Measurements from ENCODE around the gene ZC3H18.

The ZC3H18 gene

GRCh38 chr16:88566158-88566557 lies 4.0 kb upstream of the ZC3H18 start:
- H3K9me3 Mint-ChIP-seq, result no peaks in the 10 kb centered on the region
- no peaks in the 10 kb centered on the region for H3K27me3 Mint-ChIP-seq
- no peak overlapping the region for H3K4me3 Mint-ChIP-seq
- H3K36me3 Mint-ChIP-seq (ENCODE audit: insufficient read depth), result peaks cover 18% of the 10 kb centered on the region
- ATAC-seq (replicated peaks), result no peak
- H3K27ac Mint-ChIP-seq, result no peak overlapping the region
- DNase-seq, result no peak
- peaks cover 9% of the 10 kb centered on the region in 2 donors for H3K4me1 Mint-ChIP-seq (ENCODE audit: low read depth in 2 of 2)

DNA sequence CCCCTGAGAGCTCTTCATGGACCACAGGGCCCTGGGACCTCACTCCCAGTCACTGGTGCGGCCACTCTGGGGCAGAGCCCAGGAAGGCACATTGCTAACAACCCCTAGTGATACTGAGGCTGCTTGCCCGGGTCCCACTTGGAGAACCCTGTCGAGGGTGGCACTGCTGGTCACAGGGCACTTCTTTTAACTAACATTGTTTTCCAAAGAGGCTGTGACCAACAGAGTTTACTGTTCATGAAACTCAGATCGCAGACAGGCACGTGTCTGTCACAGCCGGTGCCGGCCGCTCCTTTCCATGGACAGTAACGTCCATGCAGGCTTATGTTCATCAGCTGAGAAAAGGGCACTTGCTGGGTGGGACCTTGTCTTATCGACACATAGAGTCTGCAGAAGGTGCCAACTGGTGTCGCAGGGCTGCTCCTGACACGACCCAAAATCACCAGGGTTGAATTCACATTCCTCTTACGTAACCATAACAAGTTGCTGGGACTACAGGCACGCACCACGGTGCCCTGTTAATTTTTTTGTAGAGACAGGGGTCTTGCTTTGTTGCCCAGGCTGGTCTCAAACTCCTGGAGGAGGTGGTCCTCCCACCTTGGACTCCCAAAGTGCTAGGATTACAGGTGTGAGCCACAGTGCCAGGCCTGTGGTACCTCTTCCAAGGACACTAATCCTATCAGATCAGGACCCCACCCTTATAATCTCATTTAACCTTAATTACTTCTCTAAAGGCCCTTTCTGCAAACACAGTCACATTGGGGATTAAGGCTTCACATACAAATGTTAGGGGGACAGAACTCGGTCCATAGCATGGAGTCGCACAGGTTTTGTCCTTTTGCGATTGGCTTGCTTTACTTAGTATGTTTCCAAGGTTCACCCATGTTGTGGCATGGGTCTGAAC lies 1.2 kb upstream of the ZC3H18 start:
- Mint-ChIP-seq H3K27me3 (no peaks in the 10 kb centered on the region), H3K4me1 (ENCODE audit: low read depth in 2 of 2) (peaks cover 13 to 24% of the 10 kb centered on the region in 2 donors), H3K27ac (peak overlapping the region; percentile 82 to 89), H3K36me3 (ENCODE audit: insufficient read depth) (peaks cover 25% of the 10 kb centered on the region), H3K4me3 (peak overlapping the region; percentile 83 to 88), H3K9me3 (no peaks in the 10 kb centered on the region)
- ATAC-seq (replicated peaks) (no peak), DNase-seq (no peak)

DNA sequence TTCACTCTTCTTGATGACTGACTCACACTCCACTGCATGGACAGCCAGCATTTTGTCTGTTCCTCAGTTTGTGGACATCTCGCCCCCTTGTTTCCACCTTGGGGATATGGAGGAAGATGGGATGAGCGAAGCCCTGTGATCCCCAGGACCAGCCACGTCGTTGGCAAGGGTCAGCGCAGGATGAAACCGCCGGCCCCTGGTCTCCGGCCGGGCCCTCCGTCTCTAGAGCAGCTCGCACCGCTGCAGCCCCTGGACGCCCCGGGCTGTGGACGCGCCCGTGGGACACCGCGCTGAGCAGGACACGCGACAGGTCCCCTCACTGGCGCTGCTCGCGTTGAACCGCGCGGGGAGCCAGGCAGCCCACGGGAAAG lies 604 bp upstream of the ZC3H18 start:
- peak overlapping the region; percentile 83 to 88 for H3K4me3 Mint-ChIP-seq
- H3K9me3 Mint-ChIP-seq, result no peaks in the 10 kb centered on the region
- DNase-seq (no peak), ATAC-seq (replicated peaks) (peak; percentile 35)
- peaks cover 32% of the 10 kb centered on the region for H3K36me3 Mint-ChIP-seq (ENCODE audit: insufficient read depth)
- H3K27ac Mint-ChIP-seq, result peak overlapping the region; percentile 82 to 89
- no peaks in the 10 kb centered on the region for H3K27me3 Mint-ChIP-seq
- peaks cover 13 to 24% of the 10 kb centered on the region in 2 donors for H3K4me1 Mint-ChIP-seq (ENCODE audit: low read depth in 2 of 2)

DNA sequence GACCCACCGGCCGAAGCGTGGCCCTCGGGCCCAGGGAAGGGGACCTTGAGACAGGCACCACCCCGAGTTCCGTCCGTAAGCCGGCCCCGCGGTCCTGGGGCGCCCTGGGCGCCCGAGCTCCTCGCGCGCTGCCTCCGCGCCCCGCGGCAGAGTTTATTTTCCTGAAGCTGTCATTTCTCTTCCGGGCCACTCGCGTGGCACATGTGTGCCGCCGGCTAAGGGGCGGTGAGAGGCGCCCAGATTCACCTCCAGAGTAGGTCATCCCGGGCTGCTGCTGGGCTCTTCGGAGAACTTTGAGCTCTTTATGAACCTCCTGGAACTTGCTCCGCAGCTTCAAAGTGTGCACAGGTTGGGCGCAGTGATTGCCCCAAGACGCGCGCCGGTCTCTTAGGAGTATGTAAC lies 489 bp downstream of the ZC3H18 start:
- peaks cover 41% of the 10 kb centered on the region for H3K36me3 Mint-ChIP-seq (ENCODE audit: insufficient read depth)
- peak overlapping the region; percentile 82 to 89 for H3K27ac Mint-ChIP-seq
- peaks cover 13 to 24% of the 10 kb centered on the region in 2 donors for H3K4me1 Mint-ChIP-seq (ENCODE audit: low read depth in 2 of 2)
- DNase-seq, result peak in 2 of 3 experiments; percentile 33 to 38
- H3K9me3 Mint-ChIP-seq, result no peaks in the 10 kb centered on the region
- no peaks in the 10 kb centered on the region for H3K27me3 Mint-ChIP-seq
- ATAC-seq (replicated peaks), result peak; percentile 58
- H3K4me3 Mint-ChIP-seq, result peak overlapping the region; percentile 83 to 88

- ATAC-seq (replicated peaks), result no peak
- DNase-seq, result no peak
- peaks cover 59% of the 10 kb centered on the region for H3K36me3 Mint-ChIP-seq (ENCODE audit: insufficient read depth)
- H3K9me3 Mint-ChIP-seq, result no peaks in the 10 kb centered on the region
- H3K4me3 Mint-ChIP-seq, result no peak overlapping the region
- no peaks in the 10 kb centered on the region for H3K27me3 Mint-ChIP-seq
- H3K4me1 Mint-ChIP-seq (ENCODE audit: low read depth in 2 of 2), result peaks cover 28 to 39% of the 10 kb centered on the region in 2 donors
- H3K27ac Mint-ChIP-seq, result peak overlapping the region in 1 of 2 donors; percentile 31
These were observed 5.0 kb downstream of the ZC3H18 start for GRCh38 chr16:88575251-88575650.

GRCh38 chr16:88576307-88576706 lies 6.1 kb downstream of the ZC3H18 start:
- DNase-seq (no peak), ATAC-seq (replicated peaks) (no peak)
- Mint-ChIP-seq H3K9me3 (no peaks in the 10 kb centered on the region), H3K4me1 (ENCODE audit: low read depth in 2 of 2) (peaks cover 28 to 41% of the 10 kb centered on the region in 2 donors), H3K27me3 (no peaks in the 10 kb centered on the region), H3K4me3 (no peak overlapping the region), H3K36me3 (ENCODE audit: insufficient read depth) (peaks cover 60% of the 10 kb centered on the region), H3K27ac (no peak overlapping the region)

GRCh38 chr16:88577166-88577565 lies 7.0 kb downstream of the ZC3H18 start:
- Mint-ChIP-seq H3K27me3 (no peaks in the 10 kb centered on the region), H3K4me1 (ENCODE audit: low read depth in 2 of 2) (peaks cover 29 to 37% of the 10 kb centered on the region in 2 donors)

GRCh38 chr16:88578446-88579313 lies 8.5 kb downstream of the ZC3H18 start:
- Mint-ChIP-seq H3K4me1 (ENCODE audit: low read depth in 2 of 2) (peaks cover 32% of the 10 kb centered on the region in 2 donors), H3K27ac (peak overlapping the region; percentile 5 to 86), H3K9me3 (no peaks in the 10 kb centered on the region), H3K4me3 (no peak overlapping the region), H3K27me3 (no peaks in the 10 kb centered on the region), H3K36me3 (ENCODE audit: insufficient read depth) (peaks cover 59% of the 10 kb centered on the region)
- ATAC-seq (replicated peaks) (no peak), DNase-seq (no peak)

More at GRCh38 chr16:88577166-88577565, 7.0 kb downstream of the ZC3H18 start:
- ATAC-seq (replicated peaks), result no peak
- H3K9me3 Mint-ChIP-seq, result no peaks in the 10 kb centered on the region
- H3K36me3 Mint-ChIP-seq (ENCODE audit: insufficient read depth), result peaks cover 64% of the 10 kb centered on the region
- no peak overlapping the region for H3K4me3 Mint-ChIP-seq
- peak overlapping the region; percentile 66 to 86 for H3K27ac Mint-ChIP-seq
- no peak for DNase-seq

DNA sequence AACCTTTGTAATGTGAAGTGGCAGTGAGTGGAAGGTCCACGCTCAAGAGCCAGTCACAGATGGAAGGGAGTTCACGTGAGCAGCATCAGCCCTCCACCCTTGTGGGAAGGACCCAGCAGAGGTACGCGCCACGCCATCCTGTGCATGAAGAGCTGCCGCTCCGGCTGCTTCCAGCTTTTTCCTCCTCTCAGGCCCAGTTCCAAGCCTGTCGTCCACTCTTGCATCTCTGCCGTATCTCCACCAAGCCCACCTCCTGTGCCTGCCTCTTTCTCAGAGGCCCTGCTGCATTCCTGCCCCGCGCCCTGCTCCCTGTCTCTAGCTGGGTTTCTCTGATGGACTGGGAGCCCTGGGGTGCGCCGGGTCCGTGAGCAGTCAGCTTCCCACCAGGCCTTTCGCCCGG lies 10.2 kb downstream of the ZC3H18 start:
- DNase-seq (no peak), ATAC-seq (replicated peaks) (no peak)
- no peak overlapping the region for H3K4me3 Mint-ChIP-seq
- peaks cover 37 to 39% of the 10 kb centered on the region in 2 donors for H3K4me1 Mint-ChIP-seq (ENCODE audit: low read depth in 2 of 2)
- H3K9me3 Mint-ChIP-seq, result no peaks in the 10 kb centered on the region
- H3K27me3 Mint-ChIP-seq, result no peaks in the 10 kb centered on the region
- H3K36me3 Mint-ChIP-seq (ENCODE audit: insufficient read depth), result peaks cover 42% of the 10 kb centered on the region
- H3K27ac Mint-ChIP-seq, result peak overlapping the region; percentile 13 to 65

GRCh38 chr16:88581033-88581432 lies 10.8 kb downstream of the ZC3H18 start:
- no peaks in the 10 kb centered on the region for H3K27me3 Mint-ChIP-seq
- no peaks in the 10 kb centered on the region for H3K9me3 Mint-ChIP-seq
- H3K27ac Mint-ChIP-seq, result peak overlapping the region; percentile 65
- H3K4me1 Mint-ChIP-seq (ENCODE audit: low read depth in 2 of 2), result peaks cover 38 to 44% of the 10 kb centered on the region in 2 donors
- H3K4me3 Mint-ChIP-seq, result no peak overlapping the region
- ATAC-seq (replicated peaks) (no peak), DNase-seq (no peak)
- peaks cover 44% of the 10 kb centered on the region for H3K36me3 Mint-ChIP-seq (ENCODE audit: insufficient read depth)

- Mint-ChIP-seq H3K4me3 (no peak overlapping the region), H3K27me3 (no peaks in the 10 kb centered on the region), H3K4me1 (ENCODE audit: low read depth in 2 of 2) (peaks cover 31 to 36% of the 10 kb centered on the region in 2 donors), H3K27ac (peak overlapping the region in 1 of 2 donors; percentile 65), H3K36me3 (ENCODE audit: insufficient read depth) (peaks cover 33% of the 10 kb centered on the region), H3K9me3 (no peaks in the 10 kb centered on the region)
- DNase-seq, result no peak
- no peak for ATAC-seq (replicated peaks)
These were observed 12.8 kb downstream of the ZC3H18 start for GRCh38 chr16:88582912-88583575.

- Mint-ChIP-seq H3K9me3 (no peaks in the 10 kb centered on the region), H3K36me3 (ENCODE audit: insufficient read depth) (peaks cover 37% of the 10 kb centered on the region), H3K27ac (peak overlapping the region; percentile 35 to 38), H3K4me1 (ENCODE audit: low read depth in 2 of 2) (peaks cover 36 to 41% of the 10 kb centered on the region in 2 donors), H3K27me3 (no peaks in the 10 kb centered on the region), H3K4me3 (no peak overlapping the region)
- ATAC-seq (replicated peaks) (no peak), DNase-seq (no peak)
These were observed 14.5 kb downstream of the ZC3H18 start for GRCh38 chr16:88584676-88585075.

GRCh38 chr16:88585269-88585668 lies 15.1 kb downstream of the ZC3H18 start:
- Mint-ChIP-seq H3K4me1 (ENCODE audit: low read depth in 2 of 2) (peaks cover 37 to 42% of the 10 kb centered on the region in 2 donors), H3K27ac (peak overlapping the region; percentile 85 to 90), H3K4me3 (no peak overlapping the region)

More at GRCh38 chr16:88585269-88585668, 15.1 kb downstream of the ZC3H18 start:
- ATAC-seq (replicated peaks) (no peak), DNase-seq (no peak)
- no peaks in the 10 kb centered on the region for H3K27me3 Mint-ChIP-seq
- no peaks in the 10 kb centered on the region for H3K9me3 Mint-ChIP-seq
- H3K36me3 Mint-ChIP-seq (ENCODE audit: insufficient read depth), result peaks cover 39% of the 10 kb centered on the region
